Astrocyte (in vitro differentiated cells and primary cell): ENCODE measurements around the gene SLC9A5.

ENCODE experiments used
- EZH2 ChIP-seq: IDR thresholded peaks from 2 replicates; pipeline ENCODE4 v1.6.1; 2012; ENCODE audit warnings: mild to moderate bottlenecking, low read length, inconsistent platforms; ENCODE audit not compliant: insufficient read depth
- TF ChIP-seq, protein P1 (sequence below): IDR thresholded peaks from 2 replicates; pipeline ENCODE4 v1.5.1; 2011; ENCODE audit warnings: low read depth, mild to moderate bottlenecking, inconsistent platforms, low read length, moderate library complexity; ENCODE audit not compliant: insufficient read depth

GRCh38 chr16:67216612-67217490 is 31.9 kb upstream of the SLC9A5 start:
- TF ChIP-seq, protein P1, sequence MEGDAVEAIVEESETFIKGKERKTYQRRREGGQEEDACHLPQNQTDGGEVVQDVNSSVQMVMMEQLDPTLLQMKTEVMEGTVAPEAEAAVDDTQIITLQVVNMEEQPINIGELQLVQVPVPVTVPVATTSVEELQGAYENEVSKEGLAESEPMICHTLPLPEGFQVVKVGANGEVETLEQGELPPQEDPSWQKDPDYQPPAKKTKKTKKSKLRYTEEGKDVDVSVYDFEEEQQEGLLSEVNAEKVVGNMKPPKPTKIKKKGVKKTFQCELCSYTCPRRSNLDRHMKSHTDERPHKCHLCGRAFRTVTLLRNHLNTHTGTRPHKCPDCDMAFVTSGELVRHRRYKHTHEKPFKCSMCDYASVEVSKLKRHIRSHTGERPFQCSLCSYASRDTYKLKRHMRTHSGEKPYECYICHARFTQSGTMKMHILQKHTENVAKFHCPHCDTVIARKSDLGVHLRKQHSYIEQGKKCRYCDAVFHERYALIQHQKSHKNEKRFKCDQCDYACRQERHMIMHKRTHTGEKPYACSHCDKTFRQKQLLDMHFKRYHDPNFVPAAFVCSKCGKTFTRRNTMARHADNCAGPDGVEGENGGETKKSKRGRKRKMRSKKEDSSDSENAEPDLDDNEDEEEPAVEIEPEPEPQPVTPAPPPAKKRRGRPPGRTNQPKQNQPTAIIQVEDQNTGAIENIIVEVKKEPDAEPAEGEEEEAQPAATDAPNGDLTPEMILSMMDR: no peak
- TF ChIP-seq EZH2: no peak
